ENCODE measurements around the gene COBL. TPM values are rescaled to one million over a fixed set of nuclear protein-coding genes. Genes with fewer than 3 reads are reported as not detected.

Gene COBL
- total and polyA plus RNA-seq, 2 donors (not counting 3 experiments of a cell fraction or from before 2014, with no cell fraction given) = 0.11 TPM; not detected in 1

DNA sequence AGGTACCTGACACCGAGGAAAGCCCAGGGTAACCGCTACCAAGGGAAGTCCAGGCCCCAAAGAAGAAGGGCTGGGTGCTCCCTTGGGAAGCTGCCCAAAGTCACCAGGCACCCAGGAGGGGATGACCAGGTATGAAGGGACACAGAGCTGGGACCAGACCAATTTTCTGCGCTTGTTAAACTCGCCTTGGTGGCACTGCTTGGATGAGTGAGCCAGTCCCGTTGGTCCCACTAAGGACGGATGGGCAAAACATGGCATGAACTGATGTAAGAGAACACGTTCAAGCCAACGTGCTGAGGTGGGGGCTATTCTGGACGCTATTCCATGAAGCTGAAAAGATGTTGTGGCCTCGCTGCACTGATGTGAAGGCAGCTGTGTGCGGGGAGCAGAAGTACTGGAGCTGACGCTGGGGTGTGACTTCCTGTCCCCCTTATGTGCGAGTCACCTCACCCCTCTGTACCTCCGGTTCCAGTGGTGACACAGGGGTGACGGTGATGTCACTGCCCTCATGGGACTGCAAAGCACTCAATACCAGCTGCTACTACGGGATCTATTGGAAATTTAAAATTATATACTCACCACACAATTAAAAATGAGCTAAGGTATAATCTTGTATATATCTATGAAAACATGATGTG lies 73.6 kb downstream of the COBL start:
- no peak for FAIRE-seq
- dilution Hi-C loops (cut with MboI; ENCODE audit: extremely low pct_ligation_motif_present, low sequenced_read_pairs) = no loop called here
- H2AFZ ChIP-seq (ENCODE audit: low read depth, low read length) = no peak overlapping the region
- POLR2A ChIA-PET = no interaction called here
- H3K9me3 ChIP-seq (replicated peaks; ENCODE audit: control insufficient read depth, insufficient read depth, low read length) = no peaks in the 10 kb centered on the region
- no peak overlapping the region for H3K27ac ChIP-seq (ENCODE audit: insufficient read depth, low read depth, low read length)
- TF ChIP-seq JUN (IDR thresholded peaks at IDR 0.05; ENCODE audit: borderline replicate concordance, insufficient read depth, insufficient read length, low read depth) = no peak
- TF ChIP-seq FOS (IDR thresholded peaks at IDR 0.05; ENCODE audit: borderline replicate concordance, insufficient read depth, low read length) = no peak
- no peak for TF ChIP-seq EZH2 (IDR thresholded peaks at IDR 0.05; ENCODE audit: borderline replicate concordance, low read depth, low read length, severe bottlenecking)
- TF ChIP-seq, protein P1, sequence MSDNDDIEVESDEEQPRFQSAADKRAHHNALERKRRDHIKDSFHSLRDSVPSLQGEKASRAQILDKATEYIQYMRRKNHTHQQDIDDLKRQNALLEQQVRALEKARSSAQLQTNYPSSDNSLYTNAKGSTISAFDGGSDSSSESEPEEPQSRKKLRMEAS (IDR thresholded peaks at IDR 0.05; ENCODE audit: insufficient read depth, insufficient read length) = no peak
- no peak for TF ChIP-seq POLR2A (IDR thresholded peaks at IDR 0.05; ENCODE audit: low read depth, low read length)
- no peak for TF ChIP-seq MYC (IDR thresholded peaks at IDR 0.05; ENCODE audit: low read depth, low read length)
- no peaks in the 10 kb centered on the region for H3K36me3 ChIP-seq (ENCODE audit: control insufficient read depth in 2 of 2, extremely low read depth in 1 of 2, insufficient read depth in 2 of 2, low read length in 2 of 2)
- H3K4me1 ChIP-seq (ENCODE audit: control insufficient read depth, extremely low read depth, insufficient read depth, low read length) = no peaks in the 10 kb centered on the region
- H3K79me2 ChIP-seq (ENCODE audit: control insufficient read depth, insufficient read depth, low read length) = no peaks in the 10 kb centered on the region
- H3K9ac ChIP-seq (replicated peaks; ENCODE audit: extremely low read depth, insufficient read depth, low read length) = no peak overlapping the region
- BruUV-seq (replicated peaks) = no TSS peak
- no peak overlapping the region for H3K4me2 ChIP-seq (ENCODE audit: insufficient read depth, low read length)
- DNase-seq (ENCODE audit: low read depth, low spot score) = no peak
- H3K4me3 ChIP-seq (replicated peaks in 1 of 3; ENCODE audit: insufficient read depth in 1 of 3, low read depth in 1 of 3, low read length in 3 of 3) = no peak overlapping the region
- intact Hi-C loops (cut with micrococcal nuclease) = no loop called here
- no peaks in the 10 kb centered on the region for H4K20me1 ChIP-seq (replicated peaks; ENCODE audit: control insufficient read depth, extremely low read depth, insufficient read depth, low read length)
- H3K27me3 ChIP-seq (ENCODE audit: control insufficient read depth in 2 of 2, insufficient read depth in 2 of 2, low read length in 2 of 2) = no peaks in the 10 kb centered on the region
- CTCF ChIA-PET = no interaction called here
- no peaks in the 10 kb centered on the region for H3K9me1 ChIP-seq (replicated peaks; ENCODE audit: control insufficient read depth, extremely low read depth, insufficient read depth, low read length)

DNA sequence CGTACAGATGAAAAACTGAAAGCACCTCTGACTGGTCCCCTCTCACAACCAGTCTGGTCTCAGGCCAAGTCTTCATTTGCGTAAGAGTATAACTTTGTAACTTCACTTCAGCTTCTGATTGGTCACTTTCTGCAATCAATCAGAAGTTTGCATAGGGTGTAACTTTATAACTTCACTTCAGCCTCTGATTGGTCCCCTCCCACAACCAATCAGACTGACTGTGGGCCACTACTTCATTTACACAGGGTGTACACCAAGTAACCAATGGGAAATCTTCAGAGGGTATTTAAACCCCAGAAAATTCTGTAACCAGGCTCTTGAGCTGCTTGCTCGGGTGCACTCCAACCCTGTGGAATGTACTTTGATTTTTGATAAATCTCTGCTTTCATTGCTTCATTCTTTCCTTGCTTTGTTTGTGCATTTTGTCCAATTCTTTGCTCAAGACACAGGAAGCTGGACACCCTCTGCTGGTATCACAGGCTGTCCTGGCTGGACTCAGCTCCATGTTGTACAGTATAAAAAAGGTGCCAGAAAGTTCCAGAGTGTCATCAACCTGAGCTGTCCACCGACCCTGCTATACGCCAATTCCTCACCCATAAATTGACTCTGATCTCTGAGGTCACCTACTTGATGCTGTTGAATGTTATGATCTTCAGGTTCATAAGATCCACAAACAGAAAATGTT lies 74.5 kb downstream of the COBL start:
- Histone ChIP-seq H3K4me1 (ENCODE audit: control insufficient read depth, extremely low read depth, insufficient read depth, low read length) (no peaks in the 10 kb centered on the region), H3K36me3 (ENCODE audit: control insufficient read depth in 2 of 2, extremely low read depth in 1 of 2, insufficient read depth in 2 of 2, low read length in 2 of 2) (no peaks in the 10 kb centered on the region), H3K4me3 (replicated peaks in 1 of 3; ENCODE audit: insufficient read depth in 1 of 3, low read depth in 1 of 3, low read length in 3 of 3) (no peak overlapping the region), H3K9me3 (replicated peaks; ENCODE audit: control insufficient read depth, insufficient read depth, low read length) (no peaks in the 10 kb centered on the region), H4K20me1 (replicated peaks; ENCODE audit: control insufficient read depth, extremely low read depth, insufficient read depth, low read length) (no peaks in the 10 kb centered on the region), H3K4me2 (ENCODE audit: insufficient read depth, low read length) (no peak overlapping the region), H3K9me1 (replicated peaks; ENCODE audit: control insufficient read depth, extremely low read depth, insufficient read depth, low read length) (no peaks in the 10 kb centered on the region), H3K9ac (replicated peaks; ENCODE audit: extremely low read depth, insufficient read depth, low read length) (no peak overlapping the region), H2AFZ (ENCODE audit: low read depth, low read length) (no peak overlapping the region), H3K27ac (ENCODE audit: insufficient read depth, low read depth, low read length) (no peak overlapping the region), H3K79me2 (ENCODE audit: control insufficient read depth, insufficient read depth, low read length) (no peaks in the 10 kb centered on the region), H3K27me3 (ENCODE audit: control insufficient read depth in 2 of 2, insufficient read depth in 2 of 2, low read length in 2 of 2) (no peaks in the 10 kb centered on the region)
- no peak for TF ChIP-seq EZH2 (IDR thresholded peaks at IDR 0.05; ENCODE audit: borderline replicate concordance, low read depth, low read length, severe bottlenecking)
- no peak for TF ChIP-seq JUN (IDR thresholded peaks at IDR 0.05; ENCODE audit: borderline replicate concordance, insufficient read depth, insufficient read length, low read depth)
- no peak for TF ChIP-seq FOS (IDR thresholded peaks at IDR 0.05; ENCODE audit: borderline replicate concordance, insufficient read depth, low read length)
- no peak for TF ChIP-seq POLR2AphosphoS5 (IDR thresholded peaks at IDR 0.05; ENCODE audit: insufficient read depth, low read depth, low read length)
- TF ChIP-seq, protein P2, sequence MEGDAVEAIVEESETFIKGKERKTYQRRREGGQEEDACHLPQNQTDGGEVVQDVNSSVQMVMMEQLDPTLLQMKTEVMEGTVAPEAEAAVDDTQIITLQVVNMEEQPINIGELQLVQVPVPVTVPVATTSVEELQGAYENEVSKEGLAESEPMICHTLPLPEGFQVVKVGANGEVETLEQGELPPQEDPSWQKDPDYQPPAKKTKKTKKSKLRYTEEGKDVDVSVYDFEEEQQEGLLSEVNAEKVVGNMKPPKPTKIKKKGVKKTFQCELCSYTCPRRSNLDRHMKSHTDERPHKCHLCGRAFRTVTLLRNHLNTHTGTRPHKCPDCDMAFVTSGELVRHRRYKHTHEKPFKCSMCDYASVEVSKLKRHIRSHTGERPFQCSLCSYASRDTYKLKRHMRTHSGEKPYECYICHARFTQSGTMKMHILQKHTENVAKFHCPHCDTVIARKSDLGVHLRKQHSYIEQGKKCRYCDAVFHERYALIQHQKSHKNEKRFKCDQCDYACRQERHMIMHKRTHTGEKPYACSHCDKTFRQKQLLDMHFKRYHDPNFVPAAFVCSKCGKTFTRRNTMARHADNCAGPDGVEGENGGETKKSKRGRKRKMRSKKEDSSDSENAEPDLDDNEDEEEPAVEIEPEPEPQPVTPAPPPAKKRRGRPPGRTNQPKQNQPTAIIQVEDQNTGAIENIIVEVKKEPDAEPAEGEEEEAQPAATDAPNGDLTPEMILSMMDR (IDR thresholded peaks at IDR 0.05; ENCODE audit: extremely low read depth in 1 of 2, insufficient read depth in 1 of 2, low read depth in 1 of 2, low read length in 2 of 2) = no peak
- no peak for TF ChIP-seq POLR2A (IDR thresholded peaks at IDR 0.05; ENCODE audit: low read depth, low read length)
- no peak for TF ChIP-seq GATA2 (IDR thresholded peaks at IDR 0.05; ENCODE audit: insufficient read depth, insufficient read length, low read depth, low read length)
- no TSS peak for BruUV-seq (replicated peaks)
- dilution Hi-C loops (cut with MboI; ENCODE audit: extremely low pct_ligation_motif_present, low sequenced_read_pairs) (no loop called here), intact Hi-C loops (cut with micrococcal nuclease) (no loop called here)
- DNase-seq (ENCODE audit: low read depth, low spot score) (no peak), FAIRE-seq (no peak)
- CTCF ChIA-PET = interaction anchor here (0.8 kb wide), 1 partner anchor 104 kb away, joined by 3 read pairs; no protein-coding TSS in a partner anchor
- POLR2A ChIA-PET = no interaction called here
